DMS114 treated with DMSO at 0.1 percent for 48 hours (cell line): ENCODE results near the gene PDCD11.
"Not testable (repeated sequence)": the region's sequence is repeated elsewhere in the genome, so short reads cannot be mapped to it uniquely, and the experiment has no call there.

Experiments
- DNase-seq: peaks from one replicate; lab custom pipeline; 2025; ENCODE audit not compliant: unreplicated experiment; lab: John Stamatoyannopoulos, UW

Gene PDCD11

DNA sequence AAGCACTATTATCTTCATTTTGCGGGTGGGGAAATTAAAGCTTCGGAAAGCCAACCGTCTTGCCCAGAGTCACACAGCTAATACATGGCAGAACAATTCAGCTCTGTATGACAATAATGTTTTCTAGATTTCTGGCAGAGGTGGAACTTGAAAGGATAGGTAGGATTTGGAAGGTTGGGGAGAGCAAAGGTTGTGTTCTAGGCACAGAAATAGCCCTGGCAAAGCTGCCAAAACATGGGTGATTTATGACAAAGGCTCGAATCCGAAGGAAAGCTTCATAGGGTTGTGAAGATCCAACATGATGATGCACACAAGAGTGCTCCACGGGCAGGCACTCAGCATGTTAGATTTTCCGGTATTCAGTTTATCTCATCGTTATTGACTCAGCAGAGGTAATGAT, 19.2 kb downstream of the PDCD11 start:
- no peak for DNase-seq

DNA sequence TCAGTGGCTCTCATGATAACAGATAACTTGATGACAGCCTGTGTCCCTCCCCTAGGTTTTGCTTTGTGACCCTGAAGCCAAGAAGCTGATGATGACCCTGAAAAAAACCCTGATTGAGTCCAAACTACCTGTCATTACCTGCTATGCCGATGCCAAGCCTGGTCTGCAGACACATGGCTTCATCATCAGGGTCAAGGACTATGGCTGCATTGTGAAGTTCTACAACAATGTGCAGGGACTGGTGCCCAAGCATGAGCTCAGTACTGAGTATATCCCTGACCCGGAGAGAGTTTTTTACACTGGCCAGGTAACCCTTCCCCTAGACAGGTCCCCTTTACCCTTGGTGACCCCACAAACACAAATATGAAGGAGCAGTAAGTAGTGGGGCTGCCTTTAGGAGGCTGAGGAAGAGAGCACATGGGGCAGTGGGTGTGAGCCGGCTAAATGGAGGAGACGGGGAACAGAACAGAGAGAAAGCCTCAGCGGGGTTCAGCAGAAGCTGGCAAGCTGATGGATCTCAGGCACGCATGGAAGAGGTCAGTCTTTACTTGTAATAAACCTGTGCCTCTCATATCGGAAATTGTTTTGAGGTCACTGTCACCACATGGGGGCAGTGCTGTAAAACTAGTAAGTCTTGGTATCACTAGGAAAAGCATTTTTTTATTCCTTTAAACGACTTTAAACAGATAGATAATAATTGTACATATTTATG, 20.2 kb downstream of the PDCD11 start:
- DNase-seq: peak; percentile 43

DNA sequence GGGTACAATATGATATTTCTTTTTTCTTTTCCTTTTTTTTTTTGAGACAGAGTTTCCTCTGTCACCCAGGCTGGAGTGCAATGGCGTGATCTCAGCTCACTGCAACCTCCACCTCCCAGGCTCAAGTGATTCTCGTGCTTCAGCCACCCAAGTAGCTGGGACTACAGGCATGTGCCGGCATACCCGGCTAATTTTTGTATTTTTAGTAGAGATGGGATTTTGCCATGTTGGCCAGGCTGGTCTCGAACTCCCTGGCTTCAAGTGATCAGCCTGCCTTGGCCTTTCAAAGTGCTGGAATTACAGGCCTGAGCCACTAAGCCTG, 20.7 kb downstream of the PDCD11 start:
- not testable (repeated sequence) for DNase-seq

DNA sequence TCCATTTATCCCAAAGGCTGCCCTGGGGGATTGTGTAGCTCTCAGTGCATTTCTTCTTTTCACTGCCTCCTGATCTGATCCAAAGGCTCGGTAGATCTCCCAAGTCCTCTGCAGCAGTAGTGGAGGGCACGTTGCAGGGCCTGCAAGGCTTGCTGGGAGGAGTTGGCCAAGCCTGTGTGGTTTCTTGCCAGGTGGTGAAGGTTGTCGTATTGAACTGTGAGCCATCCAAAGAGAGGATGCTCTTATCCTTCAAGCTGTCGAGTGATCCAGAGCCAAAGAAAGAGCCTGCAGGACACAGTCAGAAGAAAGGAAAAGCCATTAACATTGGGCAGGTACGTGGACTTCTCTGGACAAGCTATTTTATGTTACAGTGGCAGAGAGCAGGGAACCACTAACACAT, 21.2 kb downstream of the PDCD11 start:
- DNase-seq: no peak

DNA sequence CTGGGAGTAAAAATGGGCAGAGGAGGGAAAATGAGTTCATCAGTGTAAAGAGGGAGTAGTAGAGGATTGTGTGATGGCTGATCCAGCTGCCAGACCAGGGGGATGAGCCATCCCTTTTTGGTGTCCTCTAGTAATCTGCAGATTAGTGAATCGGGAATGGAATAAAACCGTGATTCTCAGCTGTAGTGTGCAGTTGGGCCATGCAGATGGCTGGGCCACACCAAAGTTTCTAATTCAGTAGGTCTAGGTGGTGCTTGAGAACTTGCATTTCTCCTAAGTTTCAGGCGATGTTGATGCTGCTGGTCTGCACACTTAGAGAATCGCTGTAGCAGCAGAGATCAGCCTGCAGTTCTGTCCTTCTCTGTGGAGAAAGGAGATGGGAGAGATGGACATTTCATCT, 22.7 kb downstream of the PDCD11 start:
- DNase-seq: no peak

DNA sequence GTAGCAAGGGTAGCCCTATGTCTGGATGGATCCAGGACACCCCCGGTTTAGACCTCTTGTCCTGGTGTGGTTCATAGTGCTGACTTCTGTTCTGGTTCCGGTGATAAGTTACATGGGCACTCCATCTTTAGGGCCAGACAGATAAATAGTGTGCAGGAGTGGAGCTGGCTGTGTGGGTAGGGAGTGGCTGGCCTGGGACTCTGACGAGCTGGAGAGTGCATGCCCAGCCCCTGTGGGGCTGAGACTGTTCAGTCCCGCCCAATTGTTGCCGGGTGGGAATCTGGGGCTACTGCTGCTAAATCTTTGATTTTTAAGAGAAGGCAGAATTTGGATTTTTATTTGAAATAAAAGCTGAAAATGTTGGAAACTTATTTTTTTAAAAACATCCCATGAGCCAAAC, 27.3 kb downstream of the PDCD11 start:
- no peak for DNase-seq

DNA sequence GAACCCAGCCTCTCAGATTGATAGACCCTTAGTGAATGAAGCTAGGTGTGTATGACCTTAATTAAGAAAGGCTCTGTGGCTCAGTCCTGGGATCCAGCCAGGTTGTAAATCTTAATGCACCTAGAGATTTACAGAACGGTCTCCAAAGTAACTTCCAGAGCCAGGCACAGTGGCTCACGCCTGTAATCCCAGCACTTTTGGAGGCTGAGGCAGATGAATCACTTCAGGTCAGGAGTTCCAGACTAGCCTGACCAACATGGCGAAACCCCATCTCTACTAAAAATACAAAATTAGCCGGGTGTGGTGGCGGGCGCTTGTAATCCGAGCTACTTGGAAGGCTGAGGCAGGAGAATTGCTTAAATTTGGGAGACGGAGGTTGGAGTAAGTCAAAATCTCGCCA, 31.4 kb downstream of the PDCD11 start:
- DNase-seq: no peak

DNA sequence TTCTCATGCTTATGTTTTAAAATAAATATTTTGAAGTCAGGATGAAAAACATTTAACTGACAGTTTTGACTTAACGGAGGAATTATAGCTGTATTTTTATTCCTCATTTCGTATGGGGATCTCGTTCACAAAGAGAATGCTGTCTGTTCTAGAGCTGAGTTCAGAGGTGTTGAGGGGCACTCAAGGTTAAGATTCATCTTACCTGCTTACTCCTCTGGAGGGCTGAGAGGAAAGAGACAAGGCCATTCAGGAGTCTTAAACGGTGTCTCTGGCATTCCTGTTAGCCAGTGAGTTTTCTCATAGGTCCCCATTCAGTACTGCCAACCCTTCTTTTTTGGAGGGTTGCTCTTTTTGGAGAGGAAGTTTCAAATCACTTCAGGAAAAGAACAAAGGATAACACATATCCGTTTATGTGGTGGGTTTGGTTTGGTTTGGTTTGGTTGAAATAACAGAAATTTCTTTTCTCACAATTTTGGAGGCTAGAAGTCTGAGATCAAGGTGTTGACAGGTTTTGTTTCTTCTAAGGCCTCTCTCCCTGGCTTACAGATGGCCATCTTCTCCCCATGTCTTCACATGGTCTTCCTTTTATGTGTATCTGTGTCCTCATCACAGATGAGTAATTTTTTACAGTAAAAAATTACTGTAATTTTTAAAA, 32.7 kb downstream of the PDCD11 start:
- no peak for DNase-seq

DNA sequence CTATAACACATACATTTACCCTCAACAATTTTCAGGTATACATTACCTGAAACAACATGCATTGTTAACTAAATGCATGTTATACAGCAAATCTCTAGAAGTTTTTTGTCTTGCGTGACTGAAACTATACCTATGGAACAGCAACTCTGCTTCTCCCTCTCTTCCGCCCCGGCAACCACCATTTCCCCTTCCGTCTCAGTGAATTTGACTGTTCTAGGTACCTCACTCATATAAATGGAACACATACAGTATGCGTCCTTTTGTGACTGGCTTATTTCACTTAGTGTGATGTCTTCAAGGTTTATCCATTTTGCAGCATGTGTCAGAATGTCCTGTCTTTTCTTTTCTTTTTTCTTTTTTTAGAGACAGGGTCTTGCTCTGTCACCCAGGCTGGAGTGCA, 33.2 kb downstream of the PDCD11 start:
- no peak for DNase-seq

DNA sequence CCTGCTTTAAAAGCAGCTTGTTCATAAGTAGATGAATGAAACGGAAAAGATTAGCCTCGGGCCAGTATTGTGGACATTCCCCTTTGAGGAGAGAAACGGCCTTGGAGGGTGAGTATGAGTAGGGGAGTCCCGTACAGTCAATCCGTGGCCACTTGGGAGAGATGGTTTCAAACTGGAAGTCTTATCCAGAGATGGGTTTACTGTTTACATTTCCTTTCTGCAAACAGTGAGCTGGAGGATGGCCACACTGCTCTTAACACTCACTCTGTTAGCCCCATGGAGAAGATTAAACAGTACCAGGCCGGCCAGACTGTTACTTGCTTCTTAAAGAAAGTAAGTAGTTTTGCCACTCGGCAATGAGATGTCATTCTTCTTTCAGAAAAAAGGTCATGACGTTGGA, 35.5 kb downstream of the PDCD11 start:
- no peak for DNase-seq

DNA sequence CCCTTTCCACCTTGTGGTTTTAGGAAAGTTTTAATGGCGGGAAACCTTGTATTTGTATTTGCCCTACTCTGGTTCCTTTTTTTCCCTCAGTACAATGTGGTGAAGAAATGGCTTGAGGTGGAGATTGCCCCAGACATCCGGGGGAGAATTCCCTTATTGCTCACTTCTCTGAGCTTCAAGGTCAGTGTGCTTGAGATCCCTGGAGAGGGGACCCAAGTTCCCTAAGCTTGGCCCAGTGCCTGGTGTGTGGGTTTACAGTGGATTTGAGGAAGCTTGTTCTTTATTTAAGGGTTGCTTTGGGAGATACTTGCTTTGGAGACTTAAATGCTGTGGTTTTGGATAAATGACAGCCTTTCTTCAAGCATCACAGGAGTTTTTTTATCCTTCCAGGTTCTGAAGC, 37.4 kb downstream of the PDCD11 start:
- DNase-seq: no peak

DNA sequence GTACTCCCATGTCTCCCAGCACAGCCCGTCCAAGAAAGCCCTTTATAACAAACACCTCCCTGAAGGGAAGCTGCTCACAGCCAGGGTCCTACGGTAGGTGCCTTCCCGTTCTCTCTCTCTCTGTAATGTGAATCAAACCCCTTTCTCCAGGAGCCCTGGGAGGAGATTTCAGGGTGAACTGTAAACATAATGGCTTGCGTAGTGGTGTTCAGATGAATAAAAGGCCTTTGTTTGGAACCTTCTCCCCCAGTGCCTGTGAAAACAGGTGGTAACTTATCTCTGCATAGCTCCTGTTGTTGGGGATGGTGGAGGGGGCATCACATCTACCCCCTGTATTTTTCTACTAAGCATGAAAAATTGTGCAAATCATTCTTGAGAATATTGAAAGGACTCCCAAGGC, 43.4 kb downstream of the PDCD11 start:
- no peak for DNase-seq

DNA sequence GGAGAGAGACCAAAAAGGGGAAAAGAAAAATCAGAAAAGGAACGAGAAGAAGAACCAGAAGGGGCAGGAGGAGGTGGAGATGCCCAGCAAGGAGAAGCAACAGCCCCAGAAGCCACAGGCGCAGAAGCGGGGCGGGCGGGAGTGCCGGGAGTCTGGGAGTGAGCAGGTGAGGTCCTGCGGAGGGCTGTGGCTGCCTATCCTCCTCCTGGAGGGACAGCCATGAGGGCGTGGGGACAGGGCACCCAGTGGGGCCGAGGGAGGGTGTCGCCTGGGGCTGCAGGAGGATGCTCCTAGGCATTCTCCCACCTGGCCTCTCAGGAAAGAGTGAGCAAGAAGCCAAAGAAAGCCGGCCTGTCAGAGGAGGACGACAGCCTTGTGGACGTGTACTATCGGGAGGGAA, 44.0 kb downstream of the PDCD11 start:
- no peak for DNase-seq

DNA sequence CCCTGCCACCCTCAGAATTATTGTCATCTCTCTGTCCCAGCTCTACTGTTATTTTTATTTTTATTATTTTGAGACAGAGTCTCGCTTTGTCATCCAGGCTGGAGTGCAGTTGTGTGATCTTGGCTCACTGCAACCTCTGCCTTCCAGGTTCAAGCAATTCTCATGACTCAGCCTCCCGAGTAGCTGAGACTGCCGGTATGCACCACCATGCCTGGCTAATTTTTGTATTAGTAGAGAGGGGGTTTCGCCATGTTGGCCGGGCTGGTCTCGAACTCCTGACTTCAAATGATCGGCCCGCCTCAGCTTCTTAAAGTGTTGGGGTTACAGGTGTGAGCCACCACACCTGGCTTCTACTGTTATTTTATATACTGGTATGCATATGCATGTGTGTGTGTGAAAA, 44.8 kb downstream of the PDCD11 start:
- no peak for DNase-seq

DNA sequence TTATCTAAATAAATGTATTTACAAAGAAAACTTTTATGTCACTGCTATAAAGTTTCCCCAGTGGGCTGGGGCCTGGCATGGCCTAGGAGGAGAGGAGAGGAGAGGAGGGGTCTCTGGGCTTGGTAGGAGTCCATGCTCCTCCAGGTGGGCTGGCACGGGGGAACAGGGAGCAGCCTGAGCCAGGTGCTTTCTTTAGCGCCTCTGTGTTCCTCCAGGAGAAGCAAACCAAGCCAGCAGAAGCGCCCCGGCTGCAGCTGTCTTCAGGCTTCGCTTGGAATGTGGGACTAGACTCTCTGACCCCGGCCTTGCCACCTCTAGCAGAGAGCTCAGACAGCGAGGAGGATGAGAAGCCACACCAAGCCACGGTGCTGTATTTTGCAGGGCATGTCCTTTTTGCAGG, 45.2 kb downstream of the PDCD11 start:
- DNase-seq: no peak

DNA sequence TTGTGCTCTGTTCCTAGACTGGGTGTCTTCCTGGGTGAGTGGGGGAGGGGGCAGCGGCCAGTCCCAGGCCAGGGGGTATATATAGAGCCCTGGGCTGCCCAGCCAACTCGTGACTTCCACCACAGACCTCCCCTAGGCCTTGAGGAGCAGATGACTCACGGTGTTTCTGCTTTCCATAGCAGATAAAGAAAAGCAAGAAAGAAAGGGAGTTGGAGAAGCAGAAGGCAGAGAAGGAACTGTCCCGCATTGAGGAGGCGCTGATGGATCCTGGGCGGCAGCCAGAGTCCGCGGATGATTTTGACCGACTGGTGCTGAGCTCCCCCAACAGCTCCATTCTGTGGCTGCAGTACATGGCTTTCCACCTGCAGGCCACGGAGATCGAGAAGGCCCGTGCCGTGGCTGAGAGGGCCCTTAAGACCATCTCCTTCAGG, 45.6 kb downstream of the PDCD11 start:
- no peak for DNase-seq

DNA sequence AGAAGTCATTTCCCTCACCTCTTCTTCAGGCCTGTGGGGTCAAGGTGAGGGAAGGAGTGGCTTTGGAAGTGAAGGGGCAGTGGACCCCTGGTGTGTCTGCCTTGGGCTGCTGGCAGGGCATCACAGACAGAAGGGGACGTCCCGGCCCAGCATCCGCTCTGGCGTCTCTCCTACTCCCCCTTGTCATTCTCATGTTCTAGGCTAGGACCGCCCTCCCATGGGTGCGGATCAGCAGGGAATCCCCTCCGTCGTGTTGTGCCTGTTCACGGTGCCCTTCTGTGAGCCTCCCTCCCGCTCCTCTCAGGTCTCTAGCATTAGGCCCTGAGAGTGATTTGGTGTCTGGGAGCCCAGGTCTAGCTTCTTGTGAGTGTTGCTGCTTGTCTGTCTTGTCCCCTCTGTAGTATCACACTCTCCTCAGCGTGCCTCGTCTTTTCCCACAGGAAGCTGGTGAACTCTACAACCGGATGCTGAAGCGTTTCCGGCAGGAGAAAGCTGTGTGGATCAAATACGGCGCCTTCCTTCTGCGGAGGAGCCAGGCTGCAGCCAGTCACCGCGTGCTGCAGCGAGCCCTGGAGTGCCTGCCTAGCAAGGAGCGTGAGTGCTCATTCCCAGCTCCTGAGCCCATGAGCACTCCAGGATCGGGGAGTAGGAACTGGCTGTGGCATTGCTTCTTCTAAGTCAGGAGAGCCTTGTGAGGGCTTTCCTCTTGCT, 47.2 kb downstream of the PDCD11 start:
- DNase-seq: no peak

DNA sequence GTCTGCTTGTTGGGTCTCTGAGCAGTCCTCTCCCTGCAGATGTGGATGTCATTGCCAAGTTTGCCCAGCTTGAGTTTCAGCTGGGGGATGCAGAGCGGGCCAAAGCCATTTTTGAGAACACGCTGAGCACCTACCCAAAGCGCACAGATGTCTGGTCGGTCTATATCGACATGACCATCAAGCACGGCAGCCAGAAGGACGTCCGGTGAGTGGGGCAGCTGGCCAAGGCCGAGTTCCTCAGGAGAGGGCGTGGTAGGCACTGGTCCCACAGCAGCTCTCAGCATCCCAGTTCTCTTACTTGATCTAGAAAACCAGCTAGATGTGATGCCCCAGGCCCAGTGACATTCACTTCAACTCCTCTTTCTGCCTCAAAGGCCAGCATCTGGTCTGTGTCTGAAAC, 48.1 kb downstream of the PDCD11 start:
- no peak for DNase-seq

DNA sequence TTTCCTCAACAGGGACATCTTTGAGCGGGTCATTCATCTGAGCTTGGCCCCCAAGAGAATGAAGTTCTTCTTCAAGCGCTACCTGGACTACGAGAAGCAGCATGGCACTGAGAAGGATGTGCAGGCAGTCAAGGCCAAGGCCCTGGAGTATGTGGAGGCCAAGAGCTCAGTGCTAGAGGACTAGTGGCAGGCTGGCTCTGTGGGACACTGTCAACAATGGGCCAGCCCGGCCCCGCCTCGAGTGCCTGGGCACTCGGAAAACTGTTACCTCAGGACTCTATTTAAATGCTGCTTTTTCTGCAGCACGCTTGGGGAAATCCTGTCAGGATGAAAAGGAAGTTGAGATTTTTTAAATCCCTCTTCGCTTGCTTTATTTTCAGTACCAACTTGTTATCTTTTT, 48.9 kb downstream of the PDCD11 start:
- DNase-seq: no peak

DNA sequence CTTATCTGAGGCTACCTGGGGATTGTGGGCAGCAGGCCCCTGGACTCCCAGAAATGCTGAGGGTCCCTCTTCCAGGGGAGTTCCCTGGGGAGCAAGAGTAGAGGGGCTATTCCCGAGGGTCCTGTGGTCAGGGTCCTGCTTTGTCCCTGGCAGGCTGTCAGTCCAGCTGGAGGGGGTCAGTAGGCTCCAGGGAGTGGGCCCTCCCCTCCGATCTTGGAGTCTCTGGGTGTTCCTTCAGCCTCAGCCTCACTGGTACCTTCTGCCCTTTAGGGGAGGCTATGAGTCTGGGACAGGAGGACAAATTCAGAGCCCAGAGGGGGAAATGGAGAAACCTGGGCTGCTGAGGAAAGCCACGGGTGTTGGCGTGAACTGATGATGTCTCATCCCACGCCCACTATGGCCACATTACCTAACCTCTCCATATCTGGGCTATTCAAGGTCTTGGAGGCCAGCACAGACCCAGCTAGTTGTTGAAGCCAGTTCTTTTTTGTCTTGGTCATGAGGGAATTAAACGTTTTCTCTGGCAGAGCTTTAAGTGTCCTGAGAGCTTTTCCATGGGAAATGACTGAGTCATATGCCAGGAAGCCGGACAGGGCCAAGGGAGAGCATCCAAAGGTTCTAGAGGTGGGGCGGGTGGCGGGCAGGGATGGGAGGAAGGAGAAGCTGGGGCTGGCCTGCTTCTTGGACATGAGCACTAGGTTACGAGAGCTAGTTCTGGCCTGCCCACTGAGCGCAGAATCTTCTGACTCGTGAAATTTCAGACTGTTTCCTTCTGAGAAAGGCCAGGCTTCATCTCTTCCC, 49.5 kb downstream of the PDCD11 start:
- no peak for DNase-seq

DNA sequence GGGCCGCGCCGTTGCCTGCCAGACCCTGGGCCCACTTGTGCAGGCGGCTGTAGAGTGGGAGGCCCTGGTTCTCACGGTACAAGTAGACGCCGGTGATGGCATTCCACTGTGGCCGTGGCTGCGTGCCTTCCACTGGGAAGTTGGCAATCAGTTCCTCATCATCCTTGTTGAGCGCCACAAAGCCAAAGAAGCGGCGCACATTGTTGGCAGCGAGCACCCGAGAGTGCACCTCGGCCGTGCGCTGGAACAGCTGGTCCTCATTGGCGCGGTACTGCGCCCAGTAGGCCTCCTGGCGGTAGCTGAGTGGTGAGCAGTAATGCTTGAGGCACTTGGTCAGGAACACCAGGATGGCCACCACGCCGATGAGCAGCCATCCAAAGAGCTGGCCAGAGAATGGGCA, 50.8 kb downstream of the PDCD11 start:
- DNase-seq: no peak

DNA sequence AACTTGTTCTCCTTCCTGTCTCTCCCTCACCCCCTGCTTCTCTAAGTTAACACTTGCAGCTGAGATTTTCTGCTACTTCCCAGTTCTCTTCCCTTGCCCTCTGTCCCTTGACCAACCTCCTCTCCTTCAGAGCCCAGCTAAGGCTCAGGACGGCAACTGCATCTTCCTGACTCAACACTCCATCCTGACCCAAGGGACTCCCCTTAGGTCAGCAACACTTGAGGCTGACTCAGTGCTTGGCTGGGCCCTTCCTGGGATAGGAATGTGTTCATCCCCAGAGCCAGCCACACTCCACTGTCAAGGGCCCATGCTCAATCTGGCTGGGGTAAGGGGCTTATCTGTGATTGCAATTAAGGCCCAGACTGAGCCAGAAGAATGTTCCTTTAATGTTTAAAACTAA, 52.3 kb downstream of the PDCD11 start:
- no peak for DNase-seq
